Natural killer cell (primary cell): ENCODE data around the gene ZNF860. TPM values are rescaled to one million over a fixed set of nuclear protein-coding genes. Genes with fewer than 3 reads are reported as not detected.

ENCODE experiments used
- ATAC-seq, 3 donors: fragments of 150-1000 bp in 2 of 3; fragments of 200-7000 bp in 1 of 3; cut with Tn5 transposase; 1 replicate in 1 of 3; 2 replicates in 2 of 3; pipeline ENCODE4 v1.10.0; 2021; ENCODE audit warnings: mild to moderate bottlenecking in 2 of 3, moderate library complexity in 2 of 3
- DNase-seq, 2 donors: peaks; one replicate each; pipeline versions ENCODE4 v3.0.0 to v3.0.0-alpha.2; 2013 to 2021; ENCODE audit warnings: mixed read lengths in 1 of 2
- H3K27ac ChIP-seq: one replicate; pipeline ENCODE4 v1.5.1; 2013; ENCODE audit warnings: mild to moderate bottlenecking, low read length
- H3K27me3 ChIP-seq: one replicate; pipeline ENCODE4 v1.6.1; 2013; ENCODE audit warnings: low read length; ENCODE audit not compliant: control insufficient read depth, insufficient read depth
- H3K36me3 ChIP-seq: one replicate; pipeline ENCODE4 v1.6.1; 2013; ENCODE audit warnings: low read length; ENCODE audit not compliant: control insufficient read depth, insufficient read depth
- H3K4me1 ChIP-seq: one replicate; pipeline ENCODE4 v1.6.1; 2013; ENCODE audit warnings: low read length; ENCODE audit not compliant: control insufficient read depth, insufficient read depth
- H3K4me3 ChIP-seq: one replicate; pipeline ENCODE4 v1.5.1; 2013; ENCODE audit warnings: low read length
- H3K9me3 ChIP-seq: one replicate; pipeline ENCODE4 v1.6.1; 2013; ENCODE audit warnings: low read length; ENCODE audit not compliant: control insufficient read depth, insufficient read depth
- H3K27ac Mint-ChIP-seq, 2 donors: one replicate each; pipeline ENCODE4 v1.8.0; 2022; ENCODE audit warnings: mild to moderate bottlenecking in 2 of 2, mixed read lengths in 2 of 2, moderate library complexity in 1 of 2
- H3K27me3 Mint-ChIP-seq, 2 donors: one replicate each; pipeline ENCODE4 v1.8.0; 2022; ENCODE audit warnings: low read depth in 2 of 2, mixed read lengths in 2 of 2
- H3K36me3 Mint-ChIP-seq: one replicate; pipeline ENCODE4 v1.8.0; 2022; ENCODE audit warnings: mixed read lengths
- H3K4me1 Mint-ChIP-seq, 2 donors: one replicate each; pipeline ENCODE4 v1.8.0; 2022; ENCODE audit warnings: mixed read lengths in 2 of 2
- H3K4me3 Mint-ChIP-seq: one replicate; pipeline ENCODE4 v1.8.0; 2022; ENCODE audit warnings: mild to moderate bottlenecking, moderate library complexity, mixed read lengths
- H3K9me3 Mint-ChIP-seq, 2 donors: one replicate each; pipeline ENCODE4 v1.8.0; 2022; ENCODE audit warnings: mixed read lengths in 2 of 2
- CTCF ChIP-seq: fragments of 200-600 bp; IDR thresholded peaks from one replicate; pipeline ENCODE4 v1.8.0; 2022; ENCODE audit warnings: antibody characterized with exemption
- WGBS: methylation state at CpG from one replicate; pipeline ENCODE4 v1.1.7; 2013; ENCODE audit warnings: missing lambda C conversion rate; ENCODE audit not compliant: insufficient coverage; 5-methylcytosine and 5-hydroxymethylcytosine counted together
- intact Hi-C: fragments of 100-400 bp; cut with micrococcal nuclease; formaldehyde crosslinking; loops from one replicate; pipeline ENCODE4 v1.14.2; 2022
- total RNA-seq, 4 donors: library from RNA; stranded (reverse); fragments of 120-200 nt in 1 of 4; gene quantifications; one replicate each; pipeline versions ENCODE4 v1.2.3 to v1.2.4, GENCODE V29; 2013 to 2022

Gene ZNF860
- total RNA-seq, 3 donors from 2014 or later (not counting 1 experiment from before 2014, with no cell fraction given), result 0.10 TPM; not detected in 2

GRCh38 chr3:31934866-31935265 is 46.7 kb upstream of the ZNF860 start:
- Histone ChIP-seq H3K36me3 (no peaks in the 10 kb centered on the region), H3K9me3 (no peaks in the 10 kb centered on the region), H3K27me3 (no peaks in the 10 kb centered on the region), H3K4me3 (no peak overlapping the region), H3K27ac (no peak overlapping the region), H3K4me1 (no peaks in the 10 kb centered on the region)
- no peak for ATAC-seq
- intact Hi-C loops, result no loop called here
- Mint-ChIP-seq H3K4me1 (no peaks in the 10 kb centered on the region), H3K36me3 (no peaks in the 10 kb centered on the region), H3K27me3 (peaks cover 3 to 9% of the 10 kb centered on the region in 2 donors), H3K4me3 (no peak overlapping the region), H3K9me3 (no peaks in the 10 kb centered on the region), H3K27ac (no peak overlapping the region)
- no peak for DNase-seq
- no peak for TF ChIP-seq CTCF
- WGBS, result 89% methylated on average over 1 of the region's 3 CpGs

GRCh38 chr3:31936420-31937060 is 45.0 kb upstream of the ZNF860 start:
- Mint-ChIP-seq H3K9me3 (no peaks in the 10 kb centered on the region), H3K4me3 (no peak overlapping the region), H3K36me3 (no peaks in the 10 kb centered on the region), H3K4me1 (no peaks in the 10 kb centered on the region), H3K27ac (no peak overlapping the region), H3K27me3 (peaks cover 3 to 9% of the 10 kb centered on the region in 2 donors)
- no peak overlapping the region for H3K4me3 ChIP-seq
- intact Hi-C loops, result no loop called here
- H3K36me3 ChIP-seq, result no peaks in the 10 kb centered on the region
- no peak overlapping the region for H3K27ac ChIP-seq
- no peaks in the 10 kb centered on the region for H3K27me3 ChIP-seq
- TF ChIP-seq CTCF, result no peak
- no peaks in the 10 kb centered on the region for H3K4me1 ChIP-seq
- ATAC-seq (no peak), DNase-seq (no peak)
- no peaks in the 10 kb centered on the region for H3K9me3 ChIP-seq
- 79% methylated on average over 1 of the region's 1 CpG for WGBS

GRCh38 chr3:31937225-31937624 is 44.3 kb upstream of the ZNF860 start:
- H3K27me3 Mint-ChIP-seq, result peaks cover 3 to 9% of the 10 kb centered on the region in 2 donors
- no peaks in the 10 kb centered on the region for H3K36me3 Mint-ChIP-seq
- H3K9me3 ChIP-seq, result no peaks in the 10 kb centered on the region
- H3K36me3 ChIP-seq, result no peaks in the 10 kb centered on the region
- no peaks in the 10 kb centered on the region for H3K9me3 Mint-ChIP-seq
- H3K27ac Mint-ChIP-seq, result no peak overlapping the region
- no peaks in the 10 kb centered on the region for H3K4me1 Mint-ChIP-seq
- H3K4me3 ChIP-seq, result no peak overlapping the region
- 86% methylated on average over 4 of the region's 4 CpGs for WGBS
- no peaks in the 10 kb centered on the region for H3K27me3 ChIP-seq
- H3K27ac ChIP-seq, result no peak overlapping the region
- TF ChIP-seq CTCF, result no peak
- H3K4me1 ChIP-seq, result no peaks in the 10 kb centered on the region
- H3K4me3 Mint-ChIP-seq, result no peak overlapping the region
- ATAC-seq (no peak), DNase-seq (no peak)
- intact Hi-C loops, result no loop called here

GRCh38 chr3:31942446-31942845 is 39.1 kb upstream of the ZNF860 start:
- no peaks in the 10 kb centered on the region for H3K4me1 Mint-ChIP-seq
- Histone ChIP-seq H3K36me3 (no peaks in the 10 kb centered on the region), H3K9me3 (no peaks in the 10 kb centered on the region), H3K27me3 (no peaks in the 10 kb centered on the region), H3K4me3 (no peak overlapping the region), H3K4me1 (peaks cover 7% of the 10 kb centered on the region), H3K27ac (no peak overlapping the region)
- DNase-seq (no peak), ATAC-seq (no peak)
- 93% methylated on average over 2 of the region's 2 CpGs for WGBS
- no peak overlapping the region for H3K4me3 Mint-ChIP-seq
- intact Hi-C loops, result no loop called here
- no peaks in the 10 kb centered on the region for H3K36me3 Mint-ChIP-seq
- no peak for TF ChIP-seq CTCF
- H3K27me3 Mint-ChIP-seq, result peaks cover 4 to 8% of the 10 kb centered on the region in 2 donors
- H3K9me3 Mint-ChIP-seq, result peaks cover 0 to 3% of the 10 kb centered on the region in 2 donors
- H3K27ac Mint-ChIP-seq, result no peak overlapping the region
